ENCODE results near the gene LIPT1.
A peak's percentile ranks its signal among the peaks of the same experiment; 100 is the strongest.
"Not testable (repeated sequence)": the region's sequence is repeated elsewhere in the genome, so short reads cannot be mapped to it uniquely, and the experiment has no call there.

Gene LIPT1

DNA sequence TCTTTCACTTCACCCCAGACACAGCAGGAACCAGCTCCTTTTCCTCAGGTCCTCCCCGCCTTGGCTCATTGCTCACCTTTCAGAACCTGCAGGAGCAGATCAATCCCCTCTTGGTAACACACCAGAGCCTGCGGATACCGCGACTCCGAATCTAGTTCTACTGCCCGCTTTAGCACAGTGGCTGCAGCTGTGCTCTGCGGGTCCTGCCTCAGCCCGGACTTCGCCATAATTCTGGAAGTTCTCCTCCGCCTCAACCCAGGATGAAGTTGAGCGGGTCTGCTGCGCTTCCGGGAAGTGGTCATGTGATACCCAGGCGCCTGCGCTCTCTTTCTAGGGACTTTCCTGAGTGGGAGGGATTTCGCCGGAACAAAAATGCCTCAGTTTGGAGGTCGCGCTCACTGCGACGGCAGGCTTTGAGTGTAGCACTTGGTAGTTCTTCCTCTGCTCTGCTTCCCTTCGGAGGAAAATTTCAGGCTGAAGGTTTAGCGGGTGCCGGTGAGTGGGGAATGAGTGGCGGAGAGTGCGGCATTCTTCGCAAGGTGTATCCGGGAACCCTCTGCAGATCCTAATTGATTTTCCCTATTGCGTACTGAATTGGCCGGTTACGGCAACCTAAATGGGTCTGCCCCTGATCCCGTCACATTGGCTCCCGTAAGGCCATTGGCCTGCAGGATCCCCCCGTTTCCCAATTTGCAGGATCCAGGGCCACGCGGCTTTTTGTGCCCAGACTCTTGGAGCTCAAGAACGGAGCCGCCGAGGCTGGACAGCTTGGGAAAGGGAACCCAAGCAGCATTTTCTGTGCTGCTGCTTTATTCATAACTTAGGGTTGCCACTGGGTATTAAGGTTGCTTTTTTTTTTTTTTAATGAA is 26.2 kb downstream of the LIPT1 start, which contains the start of the genes MITD1 and MRPL30:
MITD1 (minus strand) TSS at position 304 of the 869 bp plus-strand sequence; CDS start at position 227, 77 bp downstream.
MRPL30 (plus strand) TSS at position 430 of the 869 bp plus-strand sequence. CDS start 5,020 bp downstream, outside the sequence.
- peak; percentile 97 for DNase-seq

DNA sequence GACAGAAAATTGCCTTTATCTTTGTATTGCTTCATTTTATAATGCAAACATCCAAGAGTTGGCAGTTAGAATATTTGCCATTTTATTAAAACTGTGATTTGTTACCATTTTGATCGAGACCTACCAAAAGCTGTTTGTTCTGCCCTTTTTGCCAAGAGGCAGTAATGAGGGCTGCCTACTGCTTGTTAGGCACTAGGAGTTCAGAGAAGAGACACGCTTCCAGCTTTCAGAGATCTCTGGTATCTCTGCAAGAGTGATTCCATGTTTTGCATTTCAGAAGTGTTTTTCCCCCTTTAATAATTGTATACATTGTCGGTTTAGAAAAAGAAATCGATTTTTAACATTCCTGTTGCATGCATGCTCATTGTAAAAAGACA is 26.8 kb downstream of the LIPT1 start:
- DNase-seq, result peak; percentile 62

DNA sequence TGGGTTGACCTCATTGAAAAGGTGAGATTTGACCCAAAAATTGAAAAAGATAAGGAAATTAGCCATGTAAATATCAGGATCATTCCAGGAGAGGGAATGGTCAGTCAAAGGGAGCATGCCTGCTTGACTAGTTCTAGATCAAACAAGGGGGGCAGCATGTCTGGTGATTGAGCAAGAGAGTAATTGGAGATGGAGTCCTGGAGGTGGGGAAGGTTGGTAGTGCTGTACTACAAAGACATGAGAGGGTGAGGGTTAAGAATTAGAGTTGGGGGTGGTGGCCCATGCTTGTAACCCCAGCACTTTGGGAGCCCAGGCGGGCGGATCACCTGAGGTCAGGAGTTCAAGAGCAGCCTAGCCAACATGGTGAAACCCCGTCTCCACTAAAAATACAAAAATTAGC is 28.3 kb downstream of the LIPT1 start:
- DNase-seq, result no peak

DNA sequence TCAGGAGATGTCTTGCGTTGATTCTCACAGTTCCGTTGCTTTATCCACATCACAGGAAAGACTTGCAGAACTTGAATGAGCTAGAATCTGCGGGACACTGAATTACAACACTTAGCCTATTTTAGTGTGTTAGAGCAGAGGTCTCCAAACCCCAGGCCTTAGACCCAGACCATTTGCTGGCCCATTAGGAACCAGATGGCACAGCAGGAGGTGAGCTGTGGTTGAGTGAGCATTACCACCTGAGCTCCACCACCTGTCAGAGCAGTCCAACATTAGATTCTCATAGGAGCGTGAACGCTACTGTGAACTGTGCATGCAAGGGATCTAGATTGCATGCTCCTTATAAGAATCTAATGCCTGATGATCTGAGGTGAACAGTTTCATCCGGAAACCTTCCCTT is 30.0 kb downstream of the LIPT1 start:
- DNase-seq, result no peak

DNA sequence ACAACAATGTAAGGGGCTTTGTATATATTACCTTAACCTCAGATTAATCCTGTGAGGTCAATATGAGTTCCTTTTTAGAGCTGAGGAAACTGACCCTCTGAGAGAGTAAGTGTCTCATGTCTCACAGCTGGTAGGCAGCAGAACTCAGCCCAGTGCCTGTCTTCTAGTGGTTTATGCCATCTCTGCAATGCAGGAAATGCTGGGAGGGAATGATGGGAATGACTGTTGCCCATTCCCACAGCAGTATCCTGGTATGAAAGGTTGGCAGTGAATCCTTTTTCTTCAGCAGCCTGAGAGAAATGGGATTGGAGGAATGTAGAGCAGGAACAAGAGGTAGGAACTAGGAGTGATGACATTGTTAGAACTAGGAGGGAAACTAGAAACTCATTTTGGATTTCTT is 32.2 kb downstream of the LIPT1 start:
- DNase-seq, result no peak

DNA sequence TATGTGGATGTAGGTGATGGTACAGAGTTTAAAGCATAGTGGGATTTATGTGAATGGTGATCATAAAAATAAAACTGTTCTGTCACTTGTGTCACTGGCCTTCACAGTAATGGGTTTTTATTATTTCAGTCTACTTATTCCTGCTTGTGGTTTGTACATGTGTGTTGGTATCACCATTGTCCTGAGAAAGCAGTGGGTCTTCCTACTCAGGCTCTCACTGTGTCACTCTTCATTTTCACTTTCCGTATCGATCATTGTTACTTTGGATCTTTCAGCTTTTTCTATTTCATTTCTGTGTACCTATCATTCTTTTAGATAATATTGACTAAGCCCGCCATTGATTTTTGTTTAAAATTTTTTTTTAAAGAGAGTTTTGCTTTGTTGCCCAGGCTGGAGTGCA is 33.6 kb downstream of the LIPT1 start:
- DNase-seq, result no peak

DNA sequence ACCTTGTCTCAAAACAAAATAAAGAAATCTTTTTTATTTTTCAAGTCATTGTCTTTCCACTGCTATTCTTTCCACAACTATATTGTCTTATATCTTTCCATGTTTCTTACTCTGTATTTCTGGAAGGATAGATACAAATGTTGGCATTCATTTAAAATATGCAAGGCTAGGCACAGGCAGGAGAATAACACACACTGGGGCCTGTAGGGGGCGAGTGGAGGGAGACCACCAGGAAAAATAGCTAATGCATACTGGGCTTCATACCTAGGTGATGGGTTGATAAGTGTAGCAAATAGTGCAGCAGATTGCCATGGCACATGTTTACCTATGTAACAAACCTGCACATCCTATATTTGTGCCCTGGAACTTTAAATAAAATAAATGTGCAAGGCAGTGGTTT is 35.8 kb downstream of the LIPT1 start:
- DNase-seq, result peak; percentile 17

DNA sequence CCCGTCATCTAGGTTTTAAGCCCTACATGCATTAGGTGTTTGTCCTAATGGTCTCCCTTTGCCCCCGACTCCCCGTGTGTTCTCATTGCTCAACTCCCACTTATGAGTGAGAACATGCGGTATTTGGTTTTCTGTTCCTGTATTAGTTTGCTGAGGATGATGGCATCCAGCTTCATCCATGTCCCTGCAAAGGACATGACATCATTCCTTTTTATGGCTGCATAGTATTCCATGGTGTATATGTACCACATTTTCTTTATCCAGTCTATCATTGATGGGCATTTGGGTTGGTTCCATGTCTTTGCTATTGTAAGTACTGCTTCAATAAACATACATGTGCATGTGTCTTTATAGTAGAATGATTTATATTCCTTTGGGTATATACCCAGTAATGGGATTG is 37.6 kb downstream of the LIPT1 start:
- not testable (repeated sequence) for DNase-seq

DNA sequence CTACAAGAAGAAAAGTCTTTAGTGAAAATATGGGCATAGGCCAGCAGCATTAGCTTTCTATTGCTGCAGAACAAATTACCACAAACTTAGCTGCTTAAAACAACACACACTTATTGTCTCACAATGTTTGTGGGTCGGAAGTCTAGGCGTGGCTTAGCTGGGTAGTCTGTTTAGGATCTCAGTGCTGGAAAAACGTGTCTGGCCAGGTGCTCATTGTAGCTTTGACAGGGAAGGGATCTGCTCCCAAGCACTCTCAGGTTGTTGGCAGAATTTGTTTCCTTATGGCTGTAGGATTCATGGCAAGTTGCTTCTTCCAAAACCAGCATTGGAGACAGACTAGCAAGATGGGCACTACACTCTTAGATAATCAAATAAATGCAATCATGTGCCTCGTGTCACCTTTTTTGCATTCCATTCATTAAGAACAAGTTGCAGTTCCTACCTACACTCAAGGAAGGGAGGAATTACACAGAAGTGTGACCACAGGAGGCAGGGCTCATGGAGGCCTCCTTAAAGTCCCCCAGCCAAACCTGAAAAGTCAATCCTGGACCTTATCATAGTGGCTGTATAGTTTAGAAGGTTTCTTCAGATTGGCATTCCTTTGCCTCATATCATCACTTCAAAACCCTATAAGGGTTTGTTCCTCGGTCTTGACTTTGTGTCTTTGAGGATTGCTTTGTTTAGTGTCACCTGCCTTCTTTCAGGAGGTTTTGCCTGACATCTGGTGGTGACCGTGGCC is 43.5 kb downstream of the LIPT1 start:
- no peak for DNase-seq

DNA sequence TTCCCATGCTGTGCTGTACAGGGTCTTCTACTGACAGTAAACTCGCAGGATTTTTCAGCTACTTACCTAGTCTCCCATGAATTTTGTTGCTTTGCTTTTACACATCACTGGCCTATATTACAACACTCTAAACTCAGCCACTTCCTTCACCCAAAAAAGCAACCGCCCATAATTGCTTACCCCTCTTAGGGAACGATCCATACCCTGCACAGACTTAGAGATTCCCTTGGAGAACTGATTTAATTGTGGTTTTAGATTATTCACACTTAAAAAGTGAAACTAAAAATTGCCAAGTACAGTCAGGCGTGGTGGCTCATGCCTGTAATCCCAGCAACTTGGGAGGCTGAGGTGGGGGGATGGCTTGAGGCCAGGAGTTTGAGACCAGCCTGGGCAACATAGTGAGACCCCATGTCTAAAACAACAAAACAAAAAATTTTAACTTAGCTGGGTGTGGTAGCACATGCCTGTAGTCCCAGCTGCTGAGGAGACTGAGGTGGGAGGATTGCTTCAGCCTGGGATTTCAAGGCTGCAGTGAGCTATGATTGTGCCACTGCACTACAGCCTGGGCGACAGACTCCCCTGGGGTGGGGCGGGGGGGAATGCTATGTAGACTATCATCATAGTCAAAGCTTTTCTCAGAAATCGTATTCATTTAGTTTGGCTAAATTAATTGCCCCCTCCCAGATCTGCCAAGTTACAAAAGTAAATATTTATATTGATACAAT is 45.5 kb downstream of the LIPT1 start:
- DNase-seq, result no peak

DNA sequence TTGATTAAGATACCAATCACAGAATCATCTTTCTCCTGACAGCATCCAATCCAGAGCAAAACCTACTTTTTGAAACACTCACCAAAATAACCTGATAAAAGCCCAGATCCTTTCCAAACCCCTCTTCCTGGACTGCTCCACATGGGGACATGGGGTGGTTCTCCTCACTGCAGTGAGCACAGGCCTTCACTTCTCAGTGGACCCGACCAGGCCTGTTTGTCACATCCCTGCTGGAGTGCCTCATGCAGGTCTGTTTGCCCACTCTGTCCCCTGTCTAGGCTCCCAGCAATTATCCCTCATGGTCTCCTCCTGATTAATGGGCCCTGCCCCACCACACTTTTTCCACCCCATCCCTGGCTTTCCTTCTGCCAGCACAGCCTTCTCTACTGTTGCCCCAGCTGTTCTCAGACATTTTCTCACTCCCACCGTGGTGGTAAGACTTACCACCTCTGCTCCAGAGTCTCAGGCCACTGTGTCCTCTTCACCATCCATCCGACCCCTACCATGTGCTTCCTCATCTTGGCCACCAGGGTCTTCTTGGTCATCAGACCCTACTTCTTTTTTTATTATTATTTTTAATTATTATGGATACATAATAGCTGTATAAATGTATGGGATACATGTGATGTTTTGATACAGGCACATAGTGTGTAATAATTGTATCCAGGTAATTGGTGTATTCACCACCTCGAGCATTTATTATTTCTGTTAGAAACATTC is 47.4 kb downstream of the LIPT1 start:
- DNase-seq, result no peak

DNA sequence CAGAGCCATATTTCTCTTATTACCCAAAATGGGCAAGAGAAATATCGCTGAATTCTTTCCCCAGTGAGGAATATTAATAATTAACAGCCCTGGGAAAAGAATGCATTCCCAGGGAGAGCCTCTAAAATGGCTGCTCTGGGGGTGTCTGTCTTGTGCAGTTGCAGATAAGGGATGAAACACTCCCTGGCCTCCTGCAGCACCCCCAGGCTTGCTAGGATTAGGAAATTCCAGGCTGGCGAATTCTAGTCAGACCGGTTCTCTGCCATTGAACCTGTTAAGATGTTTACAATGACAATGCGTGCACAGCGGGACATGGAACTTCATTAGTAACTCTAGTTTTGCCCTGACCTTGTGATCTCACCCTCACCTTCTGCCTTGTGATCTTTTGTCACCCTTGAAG is 50.7 kb downstream of the LIPT1 start:
- DNase-seq, result no peak

Data from hematopoietic multipotent progenitor cell treated with erythropoietin and hydrocortisone succinate and interleukin-3 and kit ligand, for 6 days (in vitro differentiated cells).